Eye (tissue), 1 donor: ENCODE measurements around the gene SEC14L2.
A peak's percentile ranks its signal among the peaks of the same experiment; 100 is the strongest.

ENCODE experiments used
- DNase-seq: peaks from one replicate; pipeline ENCODE4 v3.0.0-alpha.2; 2015

Gene SEC14L2

GRCh38 chr22:30406400-30406799 lies 9.6 kb downstream of the SEC14L2 start:
- no peak for DNase-seq

GRCh38 chr22:30408388-30409102 lies 11.7 kb downstream of the SEC14L2 start:
- DNase-seq, result no peak

GRCh38 chr22:30411780-30412179 lies 15.0 kb downstream of the SEC14L2 start:
- DNase-seq, result no peak

GRCh38 chr22:30413001-30413400 lies 16.2 kb downstream of the SEC14L2 start:
- no peak for DNase-seq

- DNase-seq, result no peak
Measured at GRCh38 chr22:30413745-30414524, 17.1 kb downstream of the SEC14L2 start.

- no peak for DNase-seq
Measured at GRCh38 chr22:30414525-30415047, 17.8 kb downstream of the SEC14L2 start.

GRCh38 chr22:30416403-30416802 lies 19.6 kb downstream of the SEC14L2 start:
- no peak for DNase-seq

- no peak for DNase-seq
Measured at GRCh38 chr22:30416837-30417236, 20.0 kb downstream of the SEC14L2 start.

- DNase-seq, result no peak
Measured at GRCh38 chr22:30420347-30421125, 23.7 kb downstream of the SEC14L2 start.

GRCh38 chr22:30421695-30422480 lies 25.1 kb downstream of the SEC14L2 start:
- DNase-seq, result no peak

- peak; percentile 76 for DNase-seq
Measured at GRCh38 chr22:30422481-30423300, 25.9 kb downstream of the SEC14L2 start.

- no peak for DNase-seq
Measured at GRCh38 chr22:30423301-30423958, 26.6 kb downstream of the SEC14L2 start.

- DNase-seq, result peak; percentile 100
Measured at GRCh38 chr22:30423959-30424533, 27.2 kb downstream of the SEC14L2 start.

- DNase-seq, result no peak
Measured at GRCh38 chr22:30424534-30425326, 27.9 kb downstream of the SEC14L2 start.

- DNase-seq, result no peak
Measured at GRCh38 chr22:30425327-30425615, 28.5 kb downstream of the SEC14L2 start.

GRCh38 chr22:30425616-30426387 lies 29.0 kb downstream of the SEC14L2 start, which contains the start of gene MTFP1:
Gene MTFP1, plus strand, starts transcription at chr22:30425768. Its CDS starts 112 bp downstream, at chr22:30425880.
- DNase-seq, result peak; percentile 90

GRCh38 chr22:30426388-30427353 lies 29.9 kb downstream of the SEC14L2 start:
- peak; percentile 90 for DNase-seq

GRCh38 chr22:30427871-30428270 lies 31.1 kb downstream of the SEC14L2 start:
- no peak for DNase-seq
